MV-4-11 (cell line): ENCODE measurements around the gene TPCN1.

Source experiments
- DNase-seq: peaks from one replicate; lab custom pipeline; 2025; lab: John Stamatoyannopoulos, UW

TPCN1 gene

GRCh38 chr12:113334786-113335539 is 113.7 kb downstream of the TPCN1 start, which contains the start of gene SLC8B1:
TSS of gene SLC8B1 (minus strand) at chr12:113335109. CDS start at chr12:113332878, 2,231 bp downstream.
- peak; percentile 61 for DNase-seq

- DNase-seq: no peak
Observed at GRCh38 chr12:113339540-113339939, 118.3 kb downstream of the TPCN1 start.

GRCh38 chr12:113340061-113340460 is 118.8 kb downstream of the TPCN1 start:
- DNase-seq: no peak

- peak; percentile 52 for DNase-seq
Observed at GRCh38 chr12:113341535-113341934, 120.3 kb downstream of the TPCN1 start.

- DNase-seq: no peak
Observed at GRCh38 chr12:113345318-113345717, 124.1 kb downstream of the TPCN1 start.

- peak; percentile 42 for DNase-seq
Observed at GRCh38 chr12:113346353-113346752, 125.1 kb downstream of the TPCN1 start.

- no peak for DNase-seq
Observed at GRCh38 chr12:113347107-113347506, 125.8 kb downstream of the TPCN1 start.

GRCh38 chr12:113347892-113348291 is 126.6 kb downstream of the TPCN1 start:
- peak; percentile 69 for DNase-seq
